ENCODE data around the gene HMOX1. TPM values are rescaled to one million over a fixed set of nuclear protein-coding genes. Genes with fewer than 3 reads are reported as not detected.

HMOX1 gene
- total and polyA plus RNA-seq, 2 of the 8 experiments (the other 6 are each of a cell fraction or from before 2014, with no cell fraction given) = 25.0 to 41.6 TPM

- TF ChIP-seq EP300 (IDR thresholded peaks at IDR 0.05; ENCODE audit: borderline replicate concordance in 1 of 2, low read depth in 2 of 2, low read length in 2 of 2) = no peak
- no peak for TF ChIP-seq RNF2 (IDR thresholded peaks at IDR 0.05; ENCODE audit: borderline replicate concordance, low read depth, low read length, missing control alignments, poor library complexity, severe bottlenecking)
- TF ChIP-seq POU5F1 (IDR thresholded peaks at IDR 0.05; ENCODE audit: low read depth, low read length) = no peak
- TF ChIP-seq EZH2 (IDR thresholded peaks at IDR 0.05; ENCODE audit: low read depth, low read length, severe bottlenecking) = no peak
- TF ChIP-seq RBBP5 (IDR thresholded peaks at IDR 0.05; ENCODE audit: borderline replicate concordance, low read depth, low read length) = no peak
- no peak for TF ChIP-seq CBX5 (IDR thresholded peaks at IDR 0.05; ENCODE audit: low read depth, low read length)
Observed at GRCh38 chr22:35384975-35385588, 4.2 kb downstream of the HMOX1 start (continued).
